Psoas muscle (tissue), 8 donors: Measurements from ENCODE around the gene FOXM1. TPM values are rescaled to one million over a fixed set of nuclear protein-coding genes. Genes with fewer than 3 reads are reported as not detected.
A peak's percentile ranks its signal among the peaks of the same experiment; 100 is the strongest.

ENCODE experiments used
- ATAC-seq, 4 donors: fragments of 200-7000 bp; cut with Tn5 transposase; one replicate each; pipeline ENCODE4 v1.9.1; 2020; ENCODE audit warnings: moderate library complexity in 3 of 4, mild to moderate bottlenecking in 2 of 4
- DNase-seq, 2 donors: peaks; one replicate each; pipeline ENCODE4 v3.0.0-alpha.2; 2020
- H3K27ac ChIP-seq: fragments of 200-600 bp; one replicate; pipeline ENCODE4 v1.8.0; 2022
- H3K27me3 ChIP-seq, 3 donors: fragments of 200-600 bp in 1 of 3; one replicate each; pipeline versions ENCODE4 v1.6.1 to v1.8.0; 2013 to 2022; ENCODE audit warnings: low read length in 2 of 3, mild to moderate bottlenecking in 2 of 3, moderate library complexity in 1 of 3; ENCODE audit not compliant: insufficient read depth in 3 of 3
- H3K36me3 ChIP-seq, 2 donors: fragments of 200-600 bp in 1 of 2; one replicate each; pipeline versions ENCODE4 v1.6.1 to v1.8.0; 2013 to 2022; ENCODE audit warnings: low read depth in 1 of 2, mild to moderate bottlenecking in 1 of 2, moderate library complexity in 1 of 2; ENCODE audit not compliant: insufficient read depth in 1 of 2
- H3K4me1 ChIP-seq: fragments of 200-600 bp; one replicate; pipeline ENCODE4 v1.8.0; 2022
- H3K4me3 ChIP-seq: fragments of 200-600 bp; one replicate; pipeline ENCODE4 v1.8.0; 2022; ENCODE audit warnings: mild to moderate bottlenecking
- H3K9me3 ChIP-seq: fragments of 200-600 bp; one replicate; pipeline ENCODE4 v1.8.0; 2022
- WGBS, 3 donors: extraction: QIAGEN DNeasy Blood & Tissue Kit; methylation state at CpG; one replicate each; pipeline versions ENCODE4 v1.1.6 to v1.1.7; 2013; 5-methylcytosine and 5-hydroxymethylcytosine counted together
- intact Hi-C, 2 donors: fragments of 100-400 bp; cut with DNase I; formaldehyde crosslinking; loops; one replicate each; pipeline versions ENCODE4 v1.11.0 to v1.14.2; 2022
- polyA plus RNA-seq, 3 donors: library from polyadenylated mRNA; stranded (reverse); fragments of 200-250 nt; gene quantifications; one replicate each; pipeline ENCODE4 v1.2.3, GENCODE V29; 2013
- total RNA-seq, 4 donors: library from RNA; stranded (reverse); fragmentation: NEBNext Ultra II Directional in 2 of 4; extraction: Animal tissue kit (Norgen Biotek cat#: 25700) in 2 of 4; gene quantifications; one replicate each; pipeline versions ENCODE4 v1.2.1 to v1.2.4, GENCODE V29; 2021 to 2023
- TF ChIP-seq, protein P1 (sequence below): fragments of 200-600 bp; IDR thresholded peaks from one replicate; pipeline ENCODE4 v1.8.0; 2022; ENCODE audit warnings: antibody characterized with exemption
- donor health status: healthy with polysubstance abuse.
- donor health status: DM: no; HTN: no; CAD: no; lungs with moderate emphysema.
- donor health status: Bipolar disorder and iron deficiency.
- donor health status: healthy.
- donor health status: DM: yes; HTN: yes; CAD: no.
- donor health status: DM: no; HTN: no; CAD: no.
- donor health status: DM: no; HTN: no; CAD: no.
- donor health status: DM: yes; HTN: yes; CAD: no.

FOXM1 gene
- total and polyA plus RNA-seq, 7 donors, result 0.15 to 0.59 (median 0.18) TPM; not detected in 1

DNA sequence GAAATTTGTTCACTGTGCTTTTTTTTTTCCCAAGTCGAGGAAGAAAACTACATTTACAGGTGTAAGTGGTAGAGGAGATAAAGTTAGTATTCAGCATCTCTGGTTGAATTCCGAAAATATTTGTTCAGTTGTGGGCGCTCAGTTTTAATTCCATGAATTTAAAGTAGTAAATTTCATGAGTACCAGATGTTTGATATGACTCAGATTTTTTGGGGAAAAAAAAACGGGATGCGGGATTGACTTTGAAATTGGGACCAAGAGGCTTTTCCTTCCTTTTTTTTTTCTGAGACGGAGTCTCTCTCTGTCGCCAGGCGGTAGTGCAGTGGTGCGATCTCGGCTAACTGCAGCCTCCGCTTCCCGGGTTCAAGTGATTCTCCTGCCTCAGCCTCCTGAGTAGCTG is 15.3 kb upstream of the FOXM1 start:
- intact Hi-C loops, result no loop called here
- H3K4me1 ChIP-seq, result peaks cover 35% of the 10 kb centered on the region
- WGBS, 3 donors, result 74 to 79% (median 76%) methylated on average over 12 of the region's 12 CpGs
- H3K9me3 ChIP-seq, result no peaks in the 10 kb centered on the region
- H3K36me3 ChIP-seq, result no peaks in the 10 kb centered on the region
- H3K4me3 ChIP-seq, result peak overlapping the region; percentile 90
- TF ChIP-seq, protein P1, sequence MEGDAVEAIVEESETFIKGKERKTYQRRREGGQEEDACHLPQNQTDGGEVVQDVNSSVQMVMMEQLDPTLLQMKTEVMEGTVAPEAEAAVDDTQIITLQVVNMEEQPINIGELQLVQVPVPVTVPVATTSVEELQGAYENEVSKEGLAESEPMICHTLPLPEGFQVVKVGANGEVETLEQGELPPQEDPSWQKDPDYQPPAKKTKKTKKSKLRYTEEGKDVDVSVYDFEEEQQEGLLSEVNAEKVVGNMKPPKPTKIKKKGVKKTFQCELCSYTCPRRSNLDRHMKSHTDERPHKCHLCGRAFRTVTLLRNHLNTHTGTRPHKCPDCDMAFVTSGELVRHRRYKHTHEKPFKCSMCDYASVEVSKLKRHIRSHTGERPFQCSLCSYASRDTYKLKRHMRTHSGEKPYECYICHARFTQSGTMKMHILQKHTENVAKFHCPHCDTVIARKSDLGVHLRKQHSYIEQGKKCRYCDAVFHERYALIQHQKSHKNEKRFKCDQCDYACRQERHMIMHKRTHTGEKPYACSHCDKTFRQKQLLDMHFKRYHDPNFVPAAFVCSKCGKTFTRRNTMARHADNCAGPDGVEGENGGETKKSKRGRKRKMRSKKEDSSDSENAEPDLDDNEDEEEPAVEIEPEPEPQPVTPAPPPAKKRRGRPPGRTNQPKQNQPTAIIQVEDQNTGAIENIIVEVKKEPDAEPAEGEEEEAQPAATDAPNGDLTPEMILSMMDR, result no peak
- H3K27ac ChIP-seq, result peak overlapping the region; percentile 36
- no peak for DNase-seq
- no peak for ATAC-seq
- no peaks in the 10 kb centered on the region for H3K27me3 ChIP-seq

DNA sequence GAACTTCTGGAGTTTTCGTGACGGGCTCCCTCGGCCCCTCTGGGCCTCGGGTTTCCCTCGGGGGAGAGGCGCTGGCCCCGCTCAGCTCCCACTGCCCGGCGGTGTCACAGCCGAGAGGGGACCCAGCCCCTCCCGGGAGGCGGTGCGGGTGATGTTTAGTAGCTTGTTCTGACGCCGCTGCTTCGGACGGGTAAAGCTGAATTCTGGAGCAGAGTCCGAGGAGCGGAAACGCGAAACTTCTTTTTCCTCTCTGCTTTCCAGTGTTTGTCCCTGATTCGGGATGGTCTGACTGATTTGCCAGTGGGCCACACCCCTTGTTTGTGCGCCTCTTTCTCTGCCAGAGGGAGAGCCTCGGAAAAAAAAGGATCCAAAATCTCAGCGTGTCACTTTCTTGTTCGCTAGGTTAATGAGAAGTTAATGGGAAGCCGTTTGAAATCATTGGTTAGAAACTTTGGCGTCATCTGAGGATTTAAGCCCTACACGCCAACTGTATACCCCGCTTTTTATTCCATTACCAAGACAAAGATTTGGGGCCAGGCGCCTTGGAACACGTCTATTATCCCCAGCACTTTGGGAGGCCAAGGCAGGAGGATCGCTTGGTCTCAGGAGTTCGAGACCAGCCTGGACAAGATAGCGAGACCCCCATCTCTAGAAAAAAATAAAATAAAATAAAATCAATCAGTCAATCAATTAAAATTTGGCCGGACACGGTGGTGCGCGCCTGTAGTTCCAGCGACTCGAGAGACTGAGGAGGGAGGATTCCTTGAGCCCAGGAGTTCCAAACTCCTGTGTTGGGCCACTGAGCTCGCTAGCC is 14.5 kb upstream of the FOXM1 start:
- H3K27me3 ChIP-seq, result no peaks in the 10 kb centered on the region
- no peaks in the 10 kb centered on the region for H3K36me3 ChIP-seq
- peak overlapping the region; percentile 90 for H3K4me3 ChIP-seq
- peak; percentile 42 to 67 (median 52) for ATAC-seq
- DNase-seq, result peak; percentile 53 to 76
- WGBS, 3 donors, result 16 to 21% (median 17%) methylated on average over 41 to 42 of the region's 42 CpGs
- H3K4me1 ChIP-seq, result peaks cover 33% of the 10 kb centered on the region
- H3K27ac ChIP-seq, result peak overlapping the region; percentile 93
- no peaks in the 10 kb centered on the region for H3K9me3 ChIP-seq
- TF ChIP-seq, protein P1, result no peak
- intact Hi-C loops, result no loop called here

DNA sequence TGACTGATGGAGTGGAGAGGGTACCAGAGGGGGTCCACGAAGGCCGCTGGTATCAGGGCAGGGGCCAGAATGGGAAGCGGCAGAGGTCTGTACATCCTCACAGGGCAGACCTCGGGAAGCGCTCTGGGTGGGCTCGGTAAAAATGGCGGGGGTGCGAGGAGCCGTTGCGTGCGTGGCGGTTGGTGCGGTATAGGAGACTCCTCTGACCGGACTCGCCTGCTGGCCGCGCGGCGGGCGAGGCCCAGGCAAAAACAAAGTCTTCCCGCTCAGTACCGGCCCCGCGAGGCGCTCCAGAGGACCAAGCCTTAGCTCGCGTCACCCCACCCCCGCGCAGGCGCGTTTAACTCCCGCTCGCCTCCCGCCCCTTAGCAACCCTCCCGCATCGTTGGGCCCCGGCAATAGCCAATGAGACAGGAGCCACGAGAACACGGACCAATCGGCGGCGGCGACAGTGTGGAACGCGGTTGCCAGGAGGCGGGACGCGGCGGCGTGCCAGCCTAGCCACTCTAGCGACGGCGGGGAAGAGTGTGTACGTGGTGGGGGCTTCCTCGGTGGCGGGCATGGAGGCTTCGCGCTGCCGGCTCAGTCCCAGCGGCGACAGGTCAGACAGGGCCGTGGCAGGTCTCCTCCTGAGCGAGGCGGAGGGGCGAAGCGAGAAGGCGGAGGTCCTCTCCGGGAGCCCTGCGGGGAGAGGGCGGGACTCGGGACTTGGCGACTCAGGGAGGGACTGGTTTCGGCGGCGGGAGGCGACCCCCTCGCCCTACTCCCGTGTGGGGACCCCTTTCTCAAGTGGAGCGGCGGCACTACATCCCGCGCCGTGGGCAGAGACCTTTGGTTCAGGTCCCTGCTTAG is 13.6 kb upstream of the FOXM1 start, which contains the start of gene TULP3:
Gene TULP3 (plus strand): TSS at position 504 of the 852 bp plus-strand sequence. CDS start 57 bp downstream, at position 561.
- H3K4me3 ChIP-seq, result peak within 1 kb of the TSS; percentile 90
- peaks cover 27% of the 10 kb centered on the region for H3K4me1 ChIP-seq
- no peaks in the 10 kb centered on the region for H3K27me3 ChIP-seq
- ATAC-seq, result peak; percentile 98 to 99 (median 99)
- H3K27ac ChIP-seq, result peak within 1 kb of the TSS; percentile 93
- H3K36me3 ChIP-seq, result no peaks in the 10 kb centered on the region
- TF ChIP-seq, protein P1, result no peak
- intact Hi-C loops, result no loop called here
- H3K9me3 ChIP-seq, result no peaks in the 10 kb centered on the region
- 0 to 1% (median 0%) methylated on average over 64 to 83 of the region's 83 CpGs for WGBS, 3 donors
- peak; percentile 99 to 100 for DNase-seq

DNA sequence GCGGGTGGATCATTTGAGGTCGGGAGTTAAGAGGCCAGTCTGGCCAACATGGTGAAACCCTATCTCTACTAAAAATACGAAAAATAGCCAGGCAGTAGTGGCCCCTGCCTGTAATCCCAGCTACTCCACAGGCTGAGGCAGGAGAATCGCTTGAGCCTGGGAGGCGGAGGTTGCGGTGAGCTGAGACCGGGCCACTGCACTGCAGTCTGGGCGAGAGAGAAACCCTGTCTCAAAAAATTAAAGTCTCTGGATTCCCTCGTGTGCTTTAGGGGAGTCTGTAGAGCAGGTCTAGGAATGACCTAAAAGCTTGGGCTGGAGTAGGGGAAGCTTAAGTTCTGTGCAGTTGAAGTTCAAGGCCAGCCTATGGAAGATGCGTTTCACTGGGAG is 13.0 kb upstream of the FOXM1 start:
- Histone ChIP-seq H3K27me3 (no peaks in the 10 kb centered on the region), H3K27ac (peak overlapping the region; percentile 93), H3K4me1 (peaks cover 21% of the 10 kb centered on the region), H3K9me3 (no peaks in the 10 kb centered on the region), H3K4me3 (peak overlapping the region; percentile 90), H3K36me3 (no peaks in the 10 kb centered on the region)
- ATAC-seq (no peak), DNase-seq (no peak)
- TF ChIP-seq, protein P1, result no peak
- 59 to 69% (median 60%) methylated on average over 10 of the region's 10 CpGs for WGBS, 3 donors
- intact Hi-C loops, result no loop called here
